CD4-positive, alpha-beta T cell treated with Interleukin-6 for 4 hours (primary cell): ENCODE measurements around the gene LATS2.

Source experiments
- DNase-seq: peaks from one replicate; pipeline ENCODE4 v3.0.0-alpha.2; 2020; ENCODE audit warnings: mixed read lengths

Gene LATS2

GRCh38 chr13:21061029-21061763, at the start of gene LATS2:
TSS of gene LATS2 (minus strand) at chr13:21061586. CDS start at chr13:21046026, 15,560 bp downstream.
- peak; percentile 61 for DNase-seq

- no peak for DNase-seq
Observed at GRCh38 chr13:21109168-21109567, 47.8 kb upstream of the LATS2 start.

DNA sequence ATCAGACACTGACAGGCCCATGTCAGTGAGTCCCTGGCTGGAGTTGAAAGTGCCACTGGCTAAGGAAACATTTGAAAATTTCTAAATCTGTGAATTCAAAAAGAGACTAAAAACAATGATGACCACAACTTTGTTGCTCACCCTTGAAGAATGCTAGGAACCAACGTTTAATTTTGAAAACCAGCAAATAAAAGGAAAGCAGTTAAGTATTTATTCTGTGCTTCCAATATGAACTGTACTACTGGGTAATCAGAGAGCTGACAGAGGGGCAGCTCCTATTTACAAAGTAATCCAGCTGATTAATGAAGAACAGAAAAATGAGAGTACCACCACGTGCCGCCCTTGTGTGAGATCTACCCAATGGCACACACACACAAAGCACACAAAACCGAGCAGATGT, 44.7 kb upstream of the LATS2 start:
- DNase-seq = no peak

DNA sequence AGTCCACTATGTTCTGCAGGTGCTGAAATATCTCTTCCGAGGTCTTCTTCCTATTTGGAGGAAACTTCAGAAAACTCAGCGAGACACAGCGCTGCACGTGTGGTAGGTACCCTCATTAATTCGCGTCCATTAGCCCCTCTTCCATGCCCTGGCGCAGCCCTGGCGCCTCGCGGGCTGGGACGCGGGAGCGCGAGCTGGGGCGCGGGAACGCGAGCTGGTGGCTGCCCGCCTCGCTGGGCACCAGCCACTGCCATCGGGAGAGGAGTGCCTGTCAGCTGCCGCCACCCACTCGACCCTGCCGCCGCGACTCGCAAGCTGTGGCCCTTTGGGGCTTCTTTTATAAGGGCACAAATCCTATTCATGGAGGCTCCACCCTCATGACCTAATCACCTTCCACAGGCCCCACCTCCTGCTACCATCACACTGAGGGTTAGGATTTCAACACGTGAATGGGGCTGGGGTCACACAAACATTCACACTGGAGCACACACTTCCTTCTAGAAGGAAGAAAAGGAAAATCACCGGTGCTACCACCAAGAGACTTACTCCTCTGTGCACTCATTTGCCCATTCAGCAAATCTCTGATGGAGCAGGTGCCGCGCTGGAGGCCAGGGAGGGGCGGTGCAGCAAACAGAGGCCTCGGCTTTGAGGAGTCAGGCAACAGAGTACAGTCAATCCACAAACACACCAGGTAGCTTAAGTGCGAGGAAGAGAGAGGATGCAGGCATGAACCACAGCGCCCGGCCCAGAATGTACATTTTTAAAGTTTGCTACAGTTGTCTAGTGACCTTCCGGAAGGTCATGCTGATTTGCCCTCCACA, 43.0 kb upstream of the LATS2 start:
- no peak for DNase-seq

DNA sequence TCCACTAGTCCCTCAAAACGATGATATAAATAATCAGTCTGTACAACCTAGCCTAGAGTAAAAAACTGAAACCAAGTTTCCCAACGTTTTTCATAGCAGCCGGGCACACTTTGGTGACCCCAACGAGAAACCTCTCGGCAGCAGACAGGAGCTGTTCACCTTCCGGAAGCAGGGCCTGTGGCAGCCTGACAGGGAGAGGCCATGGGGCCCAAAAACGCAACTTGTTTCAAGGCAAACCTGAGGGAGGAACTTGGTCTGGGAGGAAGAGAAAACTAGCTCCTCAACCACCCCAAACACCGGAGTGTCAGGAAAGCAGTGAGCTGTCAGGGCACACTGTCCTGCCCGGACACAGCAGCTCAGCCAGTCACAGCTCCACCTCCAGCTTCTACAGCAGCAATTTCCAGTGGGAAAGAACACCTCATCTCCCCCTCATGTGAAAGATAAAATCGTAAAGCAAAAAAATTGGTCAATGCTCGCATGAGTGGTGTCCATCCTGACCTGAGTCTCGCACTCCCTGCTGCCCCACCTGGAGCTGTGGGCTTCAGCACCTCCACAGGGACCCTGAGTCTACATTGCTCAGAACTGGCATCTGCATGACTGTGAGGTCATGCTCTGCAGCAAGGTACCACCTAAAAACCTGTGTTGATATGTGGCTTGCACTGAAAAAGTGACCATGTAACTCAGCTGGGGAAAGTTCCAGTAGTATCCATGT, 40.6 kb upstream of the LATS2 start:
- DNase-seq = no peak

- DNase-seq = no peak
Observed at GRCh38 chr13:21100994-21101757, 39.8 kb upstream of the LATS2 start.

DNA sequence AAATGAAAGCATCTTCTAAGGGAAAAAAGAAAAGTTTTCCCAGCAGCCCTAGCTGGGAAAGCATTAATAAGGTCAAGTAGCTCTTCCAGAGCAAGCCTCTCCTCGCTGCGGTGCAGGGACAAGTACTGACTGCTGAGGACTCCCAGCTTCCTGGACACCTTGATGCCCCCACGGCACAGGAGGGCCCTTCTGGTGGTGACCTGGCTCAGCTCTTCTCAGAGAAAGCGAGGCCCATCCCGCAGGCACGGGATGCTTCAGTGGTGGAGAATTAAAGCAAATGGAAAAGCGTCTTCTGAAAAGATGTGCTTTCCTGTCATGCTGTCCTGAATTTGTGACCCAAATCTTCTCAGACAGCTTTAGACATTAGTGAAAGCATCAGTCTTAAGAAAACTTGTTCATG, 38.8 kb upstream of the LATS2 start:
- DNase-seq = no peak

DNA sequence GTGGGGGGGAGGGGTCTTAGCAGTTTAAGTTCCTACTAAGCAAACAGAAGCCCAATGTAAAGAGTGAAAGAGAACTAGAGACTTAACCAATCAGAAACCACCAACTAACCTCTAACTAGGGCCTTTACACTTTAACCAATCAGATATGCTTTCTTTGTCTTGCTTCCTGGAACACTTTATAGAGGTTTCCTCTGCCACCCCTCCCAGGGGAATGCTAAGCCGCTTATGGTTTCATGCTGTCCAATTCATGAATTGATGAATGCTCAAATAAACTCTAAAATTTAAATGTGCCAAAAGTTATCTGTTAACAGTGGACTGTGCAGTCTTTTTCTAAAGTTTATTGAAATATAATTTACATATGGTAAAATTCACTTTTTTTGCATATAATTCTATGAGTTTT, 33.9 kb upstream of the LATS2 start:
- DNase-seq = no peak

- no peak for DNase-seq
Observed at GRCh38 chr13:21089830-21090229, 28.4 kb upstream of the LATS2 start.

DNA sequence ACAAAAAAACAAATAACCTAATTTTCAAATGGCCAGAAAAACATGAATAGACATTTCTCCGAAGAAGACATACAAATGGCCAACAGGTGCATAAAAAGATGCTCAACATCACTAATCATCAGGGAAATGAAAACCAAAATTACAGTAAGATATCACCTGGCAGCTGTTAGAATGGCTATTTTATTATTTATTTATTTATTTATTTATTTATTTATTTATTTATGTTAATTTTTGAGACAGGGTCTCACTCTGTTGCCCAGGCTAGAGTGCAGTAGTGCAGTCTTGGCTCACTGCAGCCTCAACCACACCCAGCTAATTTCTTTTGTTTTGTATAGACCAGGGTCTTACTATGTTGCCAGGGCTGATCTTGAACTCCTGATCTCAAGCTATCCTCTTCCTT, 27.1 kb upstream of the LATS2 start:
- DNase-seq = no peak

- no peak for DNase-seq
Observed at GRCh38 chr13:21086929-21087328, 25.5 kb upstream of the LATS2 start.

- DNase-seq = no peak
Observed at GRCh38 chr13:21081926-21082325, 20.5 kb upstream of the LATS2 start.

- DNase-seq = no peak
Observed at GRCh38 chr13:21080593-21080891, 19.2 kb upstream of the LATS2 start.

GRCh38 chr13:21079761-21080592, 18.6 kb upstream of the LATS2 start:
- no peak for DNase-seq

DNA sequence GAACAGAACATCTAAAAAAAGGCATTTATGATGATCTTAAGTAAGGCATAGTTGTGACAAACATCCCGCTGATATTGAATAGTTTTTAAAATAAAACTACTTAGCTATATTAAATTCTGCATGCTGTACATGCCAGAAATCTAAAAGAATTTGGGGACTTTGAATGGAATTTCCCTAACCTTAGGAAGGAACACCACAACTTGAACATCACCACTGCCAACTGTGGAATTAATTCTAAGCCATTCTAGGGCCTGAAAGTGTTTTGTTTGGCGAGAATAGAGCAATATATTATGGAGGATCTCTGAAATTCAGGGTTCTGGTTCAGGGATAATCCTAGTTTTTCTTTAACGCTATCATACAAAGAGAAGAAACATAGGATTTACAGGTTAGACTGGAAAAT, 17.8 kb upstream of the LATS2 start:
- DNase-seq = no peak

DNA sequence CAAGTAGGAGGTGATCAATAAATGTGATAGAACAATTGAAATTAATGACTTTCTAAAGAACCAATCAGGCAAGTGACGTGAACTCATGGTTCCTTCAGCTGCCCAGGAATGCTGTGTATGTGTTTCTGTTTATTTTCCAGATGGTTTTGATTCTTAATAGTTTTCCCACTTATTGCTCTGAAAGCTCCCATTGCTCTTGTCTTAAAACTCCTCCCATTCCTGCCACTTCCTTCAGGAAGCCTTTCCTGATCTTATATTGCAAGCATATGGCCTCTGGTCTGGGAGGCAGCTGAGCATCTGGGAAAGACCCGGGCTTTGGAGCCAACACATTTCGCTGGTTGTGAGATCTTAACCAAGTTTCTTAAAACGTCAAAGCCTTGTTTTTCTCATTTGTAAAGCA, 17.1 kb upstream of the LATS2 start:
- DNase-seq = no peak

GRCh38 chr13:21077788-21078353, 16.5 kb upstream of the LATS2 start:
- no peak for DNase-seq

DNA sequence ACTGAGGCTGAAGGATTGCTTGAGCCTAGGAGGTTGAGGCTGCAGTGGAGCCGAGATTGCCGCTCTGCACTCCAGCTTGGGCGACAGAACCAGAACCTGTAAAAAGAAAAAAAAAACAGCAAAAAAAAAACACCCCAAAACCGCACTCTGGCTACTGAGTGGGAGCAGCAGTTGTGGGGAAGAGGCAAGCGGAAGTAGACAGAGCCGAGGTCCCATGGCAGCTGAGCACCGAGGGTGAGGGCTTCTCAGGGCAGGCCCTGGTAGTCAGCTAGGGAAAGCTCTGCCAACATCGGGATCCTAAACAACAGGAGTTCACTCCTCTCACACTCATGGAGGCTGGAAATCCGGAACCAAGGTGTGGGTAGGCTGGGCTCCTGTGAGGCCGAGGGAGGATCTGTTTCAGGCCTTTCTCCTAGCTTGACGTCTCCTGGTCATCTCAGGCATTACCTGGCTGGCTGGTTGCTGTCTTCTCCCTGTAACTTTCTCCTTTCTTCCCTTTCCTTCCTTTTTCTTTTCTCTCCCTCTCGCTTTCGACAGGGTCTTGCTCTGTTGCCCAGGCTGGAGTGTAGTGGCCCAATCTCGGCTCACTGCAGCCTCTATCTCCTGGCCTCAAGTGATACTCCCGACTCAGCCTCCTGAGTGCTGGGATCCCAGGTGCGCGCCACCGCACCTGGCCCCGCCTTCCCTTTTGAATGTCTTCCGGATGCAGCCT, 15.8 kb upstream of the LATS2 start:
- DNase-seq = no peak

GRCh38 chr13:21076253-21076652, 14.9 kb upstream of the LATS2 start:
- no peak for DNase-seq

DNA sequence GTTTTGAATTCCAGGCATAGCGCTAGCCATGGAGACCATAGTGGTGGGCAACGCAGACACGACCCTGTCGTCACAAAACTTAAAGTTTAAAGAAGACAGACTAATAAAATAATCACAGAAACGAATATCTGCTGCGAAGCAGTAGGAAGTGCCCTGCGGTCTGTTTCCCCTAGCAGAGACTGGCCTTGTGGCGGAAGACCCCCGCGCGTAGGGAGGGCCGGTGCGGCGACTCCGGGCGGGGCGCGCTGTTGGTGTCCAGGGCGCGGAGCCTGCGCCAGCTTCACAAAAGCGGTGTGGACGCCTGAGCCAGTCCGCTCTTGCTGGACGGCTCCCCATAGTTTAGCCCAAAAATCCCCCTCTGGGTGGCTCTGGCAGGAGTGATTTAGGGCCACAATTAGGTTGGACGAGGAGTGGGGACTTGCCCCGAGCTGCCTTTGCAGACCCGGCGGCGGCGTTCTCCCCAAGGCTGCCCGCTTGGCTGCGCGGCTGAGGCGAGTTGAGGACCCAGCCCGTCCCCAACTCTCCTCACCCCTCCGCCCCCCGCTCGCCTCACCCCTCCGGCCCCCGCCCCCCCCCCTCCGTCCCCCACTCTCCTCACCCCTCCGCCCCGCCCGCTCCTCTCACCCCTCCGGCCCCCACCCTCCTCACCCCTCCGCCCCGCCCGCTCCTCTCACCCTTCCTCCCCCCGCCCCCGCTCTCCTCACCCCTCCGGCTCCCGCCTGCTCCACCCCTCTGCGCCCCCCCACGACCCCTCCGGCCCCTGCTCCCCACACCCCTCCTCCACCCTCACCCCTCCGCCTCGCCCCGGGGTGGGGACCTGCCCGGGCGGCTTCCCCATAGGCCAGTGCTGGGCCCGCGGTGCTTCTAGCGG, 14.2 kb upstream of the LATS2 start:
- peak; percentile 33 for DNase-seq
